HT1080 (cell line): ENCODE results near the gene GCM1. TPM values are rescaled to one million over a fixed set of nuclear protein-coding genes. Genes with fewer than 3 reads are reported as not detected.
A peak's percentile ranks its signal among the peaks of the same experiment; 100 is the strongest.
"Not testable (repeated sequence)": the region's sequence is repeated elsewhere in the genome, so short reads cannot be mapped to it uniquely, and the experiment has no call there.

ENCODE experiments used
- DNase-seq: peaks from one replicate; pipeline ENCODE4 v3.0.0-alpha.2; 2015; ENCODE audit warnings: low read depth
- polyA plus RNA-seq, 2 experiments: library from polyadenylated mRNA; depleted of rRNA; stranded (reverse); fragments of >200 nt; gene quantifications; 2 replicates each; pipeline ENCODE4 v1.2.3, GENCODE V29; 2015
- total RNA-seq: library from RNA; depleted of rRNA; stranded (reverse); fragments of >200 nt; shearing (Covaris generic); gene quantifications from 2 replicates; pipeline ENCODE4 v1.2.3, GENCODE V29; 2014; rRNA removed

The GCM1 gene
- total RNA-seq, result not detected in 2 replicates
- not detected in 2 replicates for polyA plus RNA-seq (2015; cell fraction: cytosol; rRNA removed)
- polyA plus RNA-seq (2015; cell fraction: nucleus; rRNA removed), result not detected in 2 replicates

DNA sequence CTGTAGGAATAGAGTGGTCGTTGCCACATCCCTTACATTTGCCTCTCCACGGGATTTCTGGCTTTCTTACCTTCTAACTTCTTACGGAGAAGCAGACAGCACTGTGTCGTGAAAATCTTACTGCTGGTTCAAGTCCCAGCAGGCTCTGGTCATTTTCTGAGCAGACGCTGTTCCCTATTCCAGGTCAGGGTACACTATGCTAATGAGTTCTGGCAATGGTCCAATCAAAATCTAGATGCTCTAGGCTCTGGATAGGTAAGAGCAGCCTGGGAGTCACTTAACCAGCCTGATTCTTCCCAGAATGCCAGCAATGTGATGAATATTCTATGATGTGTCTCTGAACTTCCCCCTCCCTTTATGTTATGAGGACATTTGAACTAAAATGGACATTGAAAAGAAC, at the start of gene GCM1:
Gene GCM1, minus strand, starts transcription at position 158 of the 400 bp plus-strand sequence. CDS start 3,209 bp downstream, outside the sequence.
- no peak for DNase-seq

- no peak for DNase-seq
These were observed 48.9 kb upstream of the GCM1 start for GRCh38 chr6:53197553-53197952.

DNA sequence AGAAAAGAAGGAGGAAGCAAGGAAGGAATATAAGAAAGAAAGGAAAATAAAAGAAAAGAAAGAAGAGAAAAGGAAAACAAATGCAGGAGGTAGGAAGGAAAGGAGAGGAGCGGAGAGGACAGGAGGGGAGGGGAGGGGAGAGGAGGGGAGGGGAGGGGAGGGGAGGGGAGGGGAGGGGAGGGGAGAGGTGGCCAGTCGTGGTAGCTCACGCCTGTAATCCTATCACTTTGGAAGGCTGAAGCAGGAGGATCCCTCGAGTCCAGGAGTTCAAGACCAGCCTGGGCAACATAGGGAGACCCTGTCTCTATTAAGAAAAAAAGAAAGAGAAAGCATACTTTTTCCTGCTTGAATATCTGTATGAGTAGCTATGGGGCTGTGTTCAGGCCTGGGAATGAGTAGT, 46.4 kb upstream of the GCM1 start:
- no peak for DNase-seq

DNA sequence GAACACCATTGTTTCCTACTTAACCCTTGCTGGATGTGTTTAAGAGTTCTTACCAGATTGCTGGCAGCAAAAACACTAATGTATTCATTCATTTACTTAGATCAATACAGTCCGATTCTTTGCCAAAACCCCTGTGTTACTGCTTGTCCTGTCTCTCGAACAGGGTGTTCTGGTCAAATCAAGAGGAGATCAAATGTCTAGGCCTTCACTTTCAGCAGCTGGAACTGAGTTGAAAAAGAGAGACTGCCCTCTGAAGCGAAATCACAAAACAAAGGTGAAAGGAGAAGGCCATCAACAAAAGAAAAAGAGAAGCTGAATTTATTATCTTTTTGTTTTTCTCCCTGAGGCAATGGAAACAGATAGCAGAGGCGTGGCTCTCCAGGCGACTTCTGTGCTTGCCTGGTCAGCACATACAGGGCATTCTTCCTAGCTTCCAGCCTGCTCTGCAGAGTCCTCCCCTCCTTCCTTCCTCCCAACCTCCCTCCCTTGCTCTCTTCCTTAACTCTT, 44.1 kb upstream of the GCM1 start:
- DNase-seq, result no peak

GRCh38 chr6:53189554-53189953, 40.9 kb upstream of the GCM1 start:
- DNase-seq, result no peak

- no peak for DNase-seq
These were observed 40.2 kb upstream of the GCM1 start for GRCh38 chr6:53188833-53189232.

GRCh38 chr6:53180678-53181077, 32.0 kb upstream of the GCM1 start:
- DNase-seq, result no peak

DNA sequence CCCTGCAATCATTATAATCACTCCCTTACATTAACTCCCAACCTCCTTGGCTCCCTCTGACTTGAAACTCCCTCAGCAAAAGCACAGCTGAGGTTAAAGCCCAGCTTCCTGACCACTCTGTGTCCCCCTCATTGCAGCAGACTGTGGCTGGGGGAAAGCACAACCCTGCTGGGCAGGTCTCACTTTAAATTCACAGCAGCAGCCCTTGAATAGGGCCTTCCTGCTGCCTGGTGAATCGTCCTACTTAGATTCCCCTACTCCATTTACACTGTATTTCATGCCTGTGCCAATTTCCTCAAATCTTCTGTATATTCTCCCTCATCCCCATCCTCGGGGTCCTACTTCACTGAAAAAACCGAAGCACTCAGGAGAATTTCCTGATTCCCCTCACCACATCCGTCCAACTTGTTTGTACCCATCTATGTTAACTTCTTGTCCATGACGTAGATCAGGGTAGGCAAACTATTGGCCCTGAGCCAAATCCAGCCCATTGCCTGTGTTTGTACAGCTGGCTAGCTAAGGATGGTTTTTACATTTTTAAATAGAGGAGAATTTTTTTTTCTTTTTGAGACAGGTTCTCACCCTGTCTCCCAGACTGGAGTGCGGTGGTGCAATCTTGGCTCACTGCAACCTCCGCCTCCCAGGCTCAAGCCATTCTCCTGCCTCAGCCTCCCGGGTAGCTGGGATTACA, 31.5 kb upstream of the GCM1 start:
- DNase-seq, result peak; percentile 18

DNA sequence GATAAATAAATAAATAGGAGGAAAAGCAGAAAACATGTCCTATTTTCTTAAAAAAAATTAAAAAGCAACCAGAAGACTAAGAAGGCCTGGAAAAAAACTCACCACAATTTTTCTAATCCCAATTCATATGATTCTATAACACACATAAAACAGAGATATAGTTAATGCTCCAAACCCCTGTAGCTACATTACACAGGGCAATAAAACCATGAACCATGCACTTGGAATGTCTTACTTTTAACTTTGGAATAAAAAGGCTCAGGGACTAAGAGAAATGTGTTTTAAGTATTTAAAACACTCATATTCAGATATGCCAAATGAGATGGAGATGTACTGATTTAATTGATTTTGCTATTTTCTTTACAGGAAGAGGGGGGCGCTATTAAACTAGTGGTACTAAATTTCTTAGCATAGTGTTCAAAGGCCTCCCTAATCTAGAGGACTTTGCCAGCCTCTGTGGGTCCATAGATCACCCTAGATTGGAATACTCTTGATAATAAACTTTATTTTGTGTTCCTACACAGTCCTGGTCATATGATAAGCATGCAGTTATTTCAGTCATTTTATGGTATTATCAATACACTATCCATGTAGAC, 30.3 kb upstream of the GCM1 start:
- DNase-seq, result no peak

- DNase-seq, result no peak
These were observed 26.4 kb upstream of the GCM1 start for GRCh38 chr6:53175027-53175426.

DNA sequence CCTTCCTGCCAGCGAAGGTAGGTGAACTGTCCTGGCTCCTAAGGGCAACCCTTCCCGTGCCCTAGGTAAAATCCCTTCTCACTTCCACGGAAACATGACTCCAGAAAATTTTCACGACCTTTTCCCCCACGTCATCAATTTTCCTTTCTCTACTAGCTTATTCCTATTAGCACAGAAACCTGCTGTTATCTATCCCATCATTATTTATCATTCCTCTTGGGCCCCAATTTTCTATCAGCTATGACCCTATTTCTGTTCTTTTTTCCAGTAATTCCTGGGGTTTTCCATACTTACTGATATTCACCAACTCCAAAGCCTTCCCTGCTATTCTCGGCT, 23.8 kb upstream of the GCM1 start:
- DNase-seq, result no peak

DNA sequence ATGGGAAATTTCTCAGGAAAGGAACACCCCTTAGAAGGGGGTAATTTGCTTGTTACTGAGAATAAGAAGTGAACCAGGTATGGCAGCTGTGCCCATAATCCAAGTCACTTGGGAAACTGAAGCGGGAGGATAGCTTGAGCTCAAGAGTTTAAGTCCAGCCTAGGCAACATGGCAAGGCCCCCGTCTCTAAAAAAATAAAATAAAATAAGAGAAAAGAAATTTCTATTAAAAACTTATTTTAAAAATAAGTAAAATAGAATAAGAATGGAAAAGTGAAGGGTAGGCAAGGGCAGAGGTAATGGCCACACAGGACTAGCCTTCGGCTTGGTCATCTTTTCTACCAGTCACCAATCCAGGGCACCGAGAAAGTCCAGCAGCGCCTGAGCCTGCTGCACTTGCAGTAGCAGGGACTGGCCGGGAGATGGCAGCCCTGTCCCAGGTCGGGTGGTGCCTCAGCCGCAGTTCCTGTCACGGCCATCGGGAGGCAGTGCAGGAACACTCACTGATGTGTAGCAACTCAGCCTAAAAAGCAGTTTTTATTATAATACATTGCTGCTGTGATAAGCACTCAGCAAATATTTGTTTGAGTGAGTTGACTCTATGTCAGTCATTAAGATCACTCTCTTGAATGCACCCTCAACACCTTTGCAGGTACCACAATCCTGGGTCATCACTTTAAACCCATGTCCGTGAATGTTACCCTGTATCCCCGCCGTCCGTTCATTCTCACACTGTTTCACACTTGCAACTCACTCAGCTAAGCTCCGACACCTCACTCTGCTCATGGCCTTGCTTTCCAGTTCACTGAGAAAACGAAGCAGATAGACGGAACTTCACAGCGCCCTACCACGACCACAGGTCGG, 23.2 kb upstream of the GCM1 start:
- peak; percentile 73 for DNase-seq

DNA sequence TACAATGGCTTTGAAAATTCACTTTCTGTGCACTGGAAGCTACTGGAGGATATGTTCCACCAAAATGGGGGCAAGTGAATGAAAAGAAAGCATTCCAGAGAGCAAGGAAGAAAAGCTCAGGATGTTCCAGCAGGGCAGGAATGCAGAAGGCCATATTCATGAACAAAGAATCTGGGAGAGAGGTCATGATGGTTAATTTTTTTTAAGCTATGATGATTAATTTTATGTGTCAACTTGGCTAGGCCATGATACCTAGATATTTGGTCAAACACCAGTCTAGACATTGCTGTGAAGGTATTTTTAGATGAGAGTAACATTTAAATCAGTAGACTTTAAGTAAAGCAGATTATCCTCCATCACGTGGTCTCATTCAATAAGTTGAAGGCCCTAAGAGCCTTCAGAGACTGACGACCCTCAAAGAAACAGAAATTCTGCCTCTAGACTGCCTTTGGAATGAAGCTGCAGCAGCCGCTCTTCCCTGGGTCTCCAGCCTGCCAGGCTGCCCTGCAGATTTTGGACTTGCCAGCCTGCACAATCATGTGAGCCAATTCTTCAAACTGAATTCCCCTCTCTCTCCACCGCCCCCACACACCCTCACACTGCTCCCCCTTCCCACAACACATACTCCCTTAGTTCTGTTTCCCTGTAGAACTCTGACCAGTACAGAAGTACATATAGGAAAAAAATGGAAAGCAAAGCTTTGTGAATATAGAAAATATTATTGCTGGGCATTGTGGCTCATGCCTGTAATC, 20.1 kb upstream of the GCM1 start:
- peak; percentile 57 for DNase-seq

DNA sequence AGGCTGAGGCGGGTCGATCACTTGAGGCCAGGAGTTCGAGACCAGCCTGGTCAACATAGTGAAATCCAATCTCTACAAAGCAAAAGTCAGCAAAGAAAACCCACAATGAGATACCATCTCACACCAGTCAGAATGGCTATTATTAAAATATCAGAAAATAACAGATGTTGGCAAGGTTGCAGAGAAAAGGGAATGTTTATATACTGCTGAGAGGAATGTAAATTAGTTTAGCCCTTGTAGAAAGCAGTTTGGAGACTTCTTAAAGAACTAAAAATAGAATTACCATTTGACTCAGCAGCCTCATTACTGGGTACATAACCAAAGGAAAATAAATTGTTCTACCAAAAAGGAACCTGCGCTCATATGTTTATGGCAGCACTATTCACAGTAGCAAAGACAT, 16.7 kb upstream of the GCM1 start:
- DNase-seq, result no peak

DNA sequence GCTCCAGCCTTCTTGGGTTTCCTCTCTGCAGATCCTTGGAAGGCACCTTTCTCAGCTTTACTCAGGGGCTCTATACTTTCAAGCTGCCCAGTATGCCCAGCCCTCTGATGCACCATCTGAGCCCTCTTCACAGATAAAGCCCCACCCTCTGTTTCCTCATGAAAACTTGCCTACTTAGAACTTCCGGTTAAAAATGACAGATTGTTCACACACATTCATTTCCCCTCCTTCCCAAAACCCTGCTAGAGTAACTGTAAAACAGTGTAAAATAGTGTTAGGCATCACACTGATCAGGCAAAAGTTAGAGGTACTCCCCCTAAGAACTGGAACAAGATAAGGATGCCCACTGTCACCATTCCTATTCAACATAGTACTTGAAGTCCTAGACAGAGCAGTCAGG, 14.0 kb upstream of the GCM1 start:
- no peak for DNase-seq

DNA sequence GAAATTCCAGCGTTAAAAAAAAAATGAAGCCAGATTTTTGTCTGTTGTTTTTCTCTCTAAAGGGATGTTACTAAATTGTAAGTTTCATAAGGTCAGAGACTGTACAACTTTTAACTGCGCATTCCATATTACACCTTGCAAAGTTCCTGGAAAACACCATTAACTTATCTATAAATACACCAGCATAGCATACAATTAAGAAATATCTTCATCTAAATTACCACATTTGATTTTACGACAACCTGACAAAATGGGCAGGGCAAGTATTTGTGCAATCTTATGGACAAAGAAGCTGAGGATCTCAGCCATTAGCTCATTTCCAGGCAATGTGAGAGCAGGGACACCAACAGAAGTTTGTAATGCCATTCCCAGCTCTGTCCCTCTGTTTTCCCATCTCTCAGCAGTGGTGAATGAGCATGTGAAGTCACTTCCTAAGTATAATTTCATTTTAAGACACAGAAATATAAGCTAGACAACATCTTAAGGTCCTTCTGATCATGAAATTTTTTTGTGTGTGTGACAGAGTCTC, 12.9 kb upstream of the GCM1 start:
- DNase-seq, result no peak

DNA sequence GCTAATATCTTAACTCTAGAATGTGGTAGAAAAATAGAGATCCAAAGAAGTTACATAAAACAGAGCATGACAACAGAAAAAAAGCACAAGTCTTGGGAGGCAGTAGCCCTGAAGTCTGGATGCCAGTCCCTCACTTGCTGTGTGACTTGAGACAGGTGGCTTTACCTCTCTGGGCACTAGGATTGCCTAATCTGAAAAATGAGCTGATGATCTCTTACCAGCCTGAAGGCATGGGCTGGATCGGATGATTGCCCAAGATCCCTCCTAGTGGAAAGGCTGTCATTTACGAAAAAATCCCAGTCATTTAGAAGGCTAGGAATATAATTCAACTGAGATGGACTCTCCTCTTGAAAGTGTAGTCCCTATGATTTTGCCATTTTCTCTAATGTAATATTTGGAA, 10.9 kb upstream of the GCM1 start:
- no peak for DNase-seq

GRCh38 chr6:53158076-53158475, 9.4 kb upstream of the GCM1 start:
- not testable (repeated sequence) for DNase-seq

DNA sequence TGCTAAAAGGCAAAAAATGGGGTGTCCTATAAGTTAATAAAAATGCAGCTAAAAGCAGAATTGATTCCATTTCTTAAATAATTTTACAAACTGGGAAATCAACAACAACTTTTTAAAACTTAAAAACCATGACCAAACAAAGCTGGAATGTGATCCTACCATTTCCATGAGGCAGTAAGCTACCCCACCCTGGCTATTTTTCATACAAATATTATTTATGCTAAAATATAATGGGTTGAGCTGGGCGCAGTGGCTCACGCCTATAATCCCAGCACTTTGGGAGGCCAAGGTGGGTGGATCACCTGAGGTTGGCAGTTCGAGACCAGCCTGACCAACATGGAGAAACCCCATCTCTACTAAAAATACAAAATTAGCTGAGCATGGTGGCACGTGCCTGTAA, 6.6 kb upstream of the GCM1 start:
- not testable (repeated sequence) for DNase-seq

DNA sequence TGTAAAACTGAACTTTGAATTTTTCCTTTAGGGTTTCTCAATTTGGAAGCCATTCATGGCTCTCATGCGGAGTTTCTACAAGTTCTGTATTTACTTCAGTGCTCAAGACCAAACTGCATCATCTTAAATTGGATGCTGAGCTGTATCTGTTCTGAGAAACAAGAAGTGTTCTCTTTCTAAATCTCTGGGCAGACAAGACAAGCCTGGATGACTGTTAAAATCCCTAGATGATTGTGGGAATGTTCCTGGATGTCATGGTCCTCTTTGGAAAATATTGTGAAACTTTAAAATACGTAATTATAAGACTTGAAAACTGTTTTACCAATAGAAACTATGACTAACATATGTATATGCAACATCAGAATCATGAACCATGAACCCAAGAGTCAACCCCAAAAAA, 6.2 kb upstream of the GCM1 start:
- DNase-seq, result no peak

GRCh38 chr6:53154071-53154470, 5.4 kb upstream of the GCM1 start:
- no peak for DNase-seq
